ENCODE results near the gene ZNF598.

- TF ChIP-seq JUNB (IDR thresholded peaks at IDR 0.05) (no peak), NR2C2 (IDR thresholded peaks at IDR 0.05; ENCODE audit: borderline replicate concordance, control insufficient read depth, insufficient read length, low read depth) (no peak), MEF2A (IDR thresholded peaks at IDR 0.05; ENCODE audit: insufficient read depth, low read depth, low read length) (no peak), ATF3 (IDR thresholded peaks at IDR 0.05; ENCODE audit: borderline replicate concordance, extremely low read depth, low read depth, low read length) (no peak), POLR2A (IDR thresholded peaks at IDR 0.05; ENCODE audit: low read depth, low read length) (no peak), ZNF274 (IDR thresholded peaks at IDR 0.05; ENCODE audit: insufficient read depth, insufficient read length) (no peak), CEBPZ (IDR thresholded peaks at IDR 0.05; ENCODE audit: low read depth, low read length) (no peak), RFX5 (IDR thresholded peaks at IDR 0.05; ENCODE audit: low read depth, low read length) (no peak), CHD1 (IDR thresholded peaks at IDR 0.05; ENCODE audit: low read depth, low read length) (no peak), EZH2 (IDR thresholded peaks at IDR 0.05; ENCODE audit: borderline replicate concordance, control insufficient read depth, low read depth, low read length) (no peak), CTCF (IDR thresholded peaks at IDR 0.05 in 2 of 3, conservative IDR thresholded peaks at IDR 0.05 in 1 of 3; ENCODE audit: control insufficient read depth in 2 of 3, extremely low read depth in 1 of 3, insufficient read depth in 1 of 3, low read depth in 3 of 3, low read length in 3 of 3) (no peak)
These were observed 15.6 kb upstream of the ZNF598 start for GRCh38 chr16:2025251-2025650.
